Lung microvascular endothelial cell (primary cell): ENCODE measurements around the gene PTPRD. TPM values are rescaled to one million over a fixed set of nuclear protein-coding genes. Genes with fewer than 3 reads are reported as not detected.
"Not testable (repeated sequence)": the region's sequence is repeated elsewhere in the genome, so short reads cannot be mapped to it uniquely, and the experiment has no call there.

Experiments used
- DNase-seq, 2 donors: peaks; one replicate each; pipeline versions ENCODE4 v3.0.0 to v3.0.0-alpha.2; 2010; ENCODE audit warnings: low read depth in 2 of 2
- total RNA-seq: library from RNA; depleted of rRNA; stranded (reverse); fragments of >200 nt; gene quantifications from 2 replicates; pipeline ENCODE4 v1.2.1, GENCODE V29; 2014

Gene PTPRD
- total RNA-seq, 1 donor from 2014 or later, result 1.2 TPM

DNA sequence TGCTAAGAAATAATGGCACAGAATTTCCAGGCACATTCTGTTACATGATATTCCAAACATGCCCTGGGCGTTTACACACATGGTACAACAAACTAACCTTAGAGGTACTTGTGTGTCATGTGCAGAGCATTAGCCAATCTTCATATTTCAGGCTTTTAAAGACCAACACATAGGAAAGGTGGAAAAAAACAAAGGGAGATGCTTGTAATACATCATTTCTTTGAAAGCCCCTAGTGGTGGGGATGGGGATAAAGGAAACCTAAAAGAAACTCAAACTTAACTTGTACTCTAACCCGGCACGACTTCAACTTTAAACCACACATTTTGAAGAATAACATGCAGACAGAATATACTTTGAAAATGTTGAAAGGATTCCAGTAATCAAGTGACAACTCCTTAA is 133.6 kb downstream of the PTPRD start:
- no peak for DNase-seq

DNA sequence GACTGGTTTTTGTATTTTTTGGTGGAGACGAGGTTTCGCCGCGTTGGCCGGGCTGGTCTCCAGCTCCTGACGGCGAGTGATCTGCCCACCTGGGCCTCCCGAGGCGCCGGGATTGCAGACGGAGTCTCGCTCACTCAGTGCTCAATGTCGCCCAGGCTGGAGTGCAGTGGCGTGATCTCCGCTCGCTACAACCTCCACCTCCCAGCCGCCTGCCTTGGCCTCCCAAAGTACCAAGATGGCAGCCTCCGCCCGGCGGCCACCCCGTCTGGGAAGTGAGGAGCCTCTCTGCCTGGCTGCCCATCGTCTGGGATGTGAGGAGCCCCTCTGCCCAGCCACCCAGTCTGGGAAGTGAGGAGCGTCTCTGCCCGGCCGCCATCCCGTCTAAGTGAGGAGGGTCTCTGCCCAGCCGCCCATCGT is 163.6 kb downstream of the PTPRD start:
- not testable (repeated sequence) for DNase-seq

DNA sequence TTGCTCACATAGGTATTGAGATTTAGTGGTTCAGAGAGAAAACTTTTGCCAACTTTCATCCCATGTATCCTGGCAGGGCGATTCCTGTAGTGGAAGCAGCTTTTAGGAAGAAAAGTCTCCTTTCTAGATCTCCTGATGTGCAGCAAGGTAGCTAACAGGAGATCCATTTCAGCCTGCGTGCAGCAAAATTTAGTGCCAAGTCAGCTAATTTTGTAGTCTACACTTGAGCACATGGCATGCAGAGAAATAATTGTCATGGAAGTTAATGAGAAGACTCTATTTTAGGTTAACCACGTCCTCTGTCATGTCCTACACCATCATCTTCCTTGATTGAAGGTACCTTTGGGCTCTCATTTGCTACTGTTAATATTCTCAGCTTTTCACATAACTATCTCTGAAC is 165.8 kb downstream of the PTPRD start:
- no peak for DNase-seq

DNA sequence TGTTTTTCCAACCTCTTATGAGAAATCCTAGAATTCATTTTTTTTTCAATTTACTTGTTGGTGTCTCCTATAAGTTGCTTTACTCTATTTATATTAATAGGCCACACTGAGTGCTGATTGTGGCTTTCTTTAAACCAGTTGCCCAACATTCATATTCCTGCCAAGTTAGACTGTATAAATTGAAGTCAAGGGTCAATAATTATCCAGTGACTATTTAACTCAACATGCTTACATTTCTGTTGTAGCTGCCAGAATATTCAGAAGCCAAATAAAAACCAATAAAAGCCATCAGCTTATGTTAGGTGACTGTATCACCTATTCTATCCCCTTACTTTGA is 169.0 kb downstream of the PTPRD start:
- DNase-seq, result no peak

DNA sequence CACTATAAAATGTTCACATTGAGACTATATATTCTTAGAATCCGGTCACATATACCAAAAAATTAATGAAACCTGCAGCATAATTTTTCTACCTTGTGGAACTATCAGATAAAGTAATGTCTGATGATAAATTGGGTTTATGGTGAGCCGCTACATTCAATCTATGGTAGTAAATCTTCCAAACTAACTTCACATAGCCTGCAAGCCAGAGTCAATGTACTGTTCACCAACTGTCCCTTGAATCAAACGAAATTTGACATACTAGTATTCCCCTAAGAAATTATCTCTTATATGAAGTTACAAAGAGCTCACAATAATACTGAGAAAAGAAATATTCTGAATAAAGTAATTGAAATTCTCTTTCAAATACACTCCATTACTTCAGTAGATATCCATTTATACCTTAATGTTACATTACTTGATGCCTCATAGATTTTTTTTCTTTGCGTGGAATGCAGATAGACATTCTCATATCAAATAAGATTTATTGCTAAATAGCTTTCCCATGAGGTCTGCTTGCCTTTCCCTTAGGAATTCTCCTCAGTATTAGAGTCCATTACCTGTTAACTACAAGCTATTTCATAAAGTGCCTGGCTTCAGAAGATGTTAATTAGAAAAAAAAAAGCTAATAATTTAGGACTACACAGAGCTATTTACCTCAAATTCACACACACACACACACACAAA is 169.5 kb downstream of the PTPRD start:
- no peak for DNase-seq

DNA sequence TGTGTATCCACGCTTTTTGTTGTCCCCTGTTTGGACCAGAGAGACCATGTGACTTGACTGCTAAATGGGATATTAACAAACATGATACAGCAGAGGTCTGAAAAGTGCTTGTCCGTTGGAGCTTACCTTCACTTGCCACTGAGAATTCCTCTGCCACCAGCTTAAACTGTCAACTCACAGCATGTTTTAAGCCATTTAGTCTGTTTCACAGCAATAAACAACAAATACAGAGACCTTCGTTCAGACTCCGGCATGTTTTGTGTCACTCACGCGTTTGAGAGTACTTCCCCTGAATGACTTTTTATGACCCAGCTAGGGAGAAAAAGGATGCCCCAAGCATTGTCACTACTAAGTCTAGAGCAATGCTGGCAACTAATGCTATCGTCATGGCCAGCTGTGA is 173.8 kb downstream of the PTPRD start:
- no peak for DNase-seq

DNA sequence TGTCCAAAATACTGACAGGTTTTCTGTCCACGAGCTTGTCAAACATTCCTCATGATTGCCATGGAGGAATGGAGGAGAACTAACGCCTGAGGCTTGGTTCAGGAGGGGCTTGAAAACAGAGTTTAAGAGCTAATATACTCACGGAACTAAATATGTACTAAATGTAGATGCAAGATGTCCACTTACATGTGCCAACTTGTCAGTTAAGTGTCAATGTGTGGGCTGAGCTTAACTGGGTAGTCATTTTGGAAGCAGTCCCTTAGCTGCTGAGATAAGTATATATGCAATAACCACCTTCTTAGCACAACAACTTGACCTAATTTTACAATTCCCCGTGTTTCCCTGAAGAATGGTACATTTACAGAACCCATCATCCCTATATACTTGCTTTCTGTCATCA is 176.0 kb downstream of the PTPRD start:
- DNase-seq, result no peak

DNA sequence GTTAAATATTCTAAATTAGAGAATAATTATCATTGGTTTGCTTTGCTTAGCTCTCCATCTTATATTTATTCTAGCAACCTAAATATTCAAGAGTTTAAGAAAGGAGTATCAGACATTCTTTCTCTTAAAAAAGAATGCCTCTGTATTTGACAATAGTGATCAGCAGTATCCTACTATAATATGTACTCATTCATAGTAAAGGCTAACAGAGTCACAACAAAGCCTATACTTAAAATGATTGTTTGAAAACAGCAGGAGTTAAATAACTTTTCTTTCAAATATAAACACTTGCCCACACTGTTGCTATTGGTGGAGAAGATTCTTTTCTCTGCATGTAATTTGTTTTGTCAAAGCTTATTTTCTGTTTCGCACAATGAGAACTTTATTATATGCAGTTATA is 178.4 kb downstream of the PTPRD start:
- DNase-seq, result no peak

DNA sequence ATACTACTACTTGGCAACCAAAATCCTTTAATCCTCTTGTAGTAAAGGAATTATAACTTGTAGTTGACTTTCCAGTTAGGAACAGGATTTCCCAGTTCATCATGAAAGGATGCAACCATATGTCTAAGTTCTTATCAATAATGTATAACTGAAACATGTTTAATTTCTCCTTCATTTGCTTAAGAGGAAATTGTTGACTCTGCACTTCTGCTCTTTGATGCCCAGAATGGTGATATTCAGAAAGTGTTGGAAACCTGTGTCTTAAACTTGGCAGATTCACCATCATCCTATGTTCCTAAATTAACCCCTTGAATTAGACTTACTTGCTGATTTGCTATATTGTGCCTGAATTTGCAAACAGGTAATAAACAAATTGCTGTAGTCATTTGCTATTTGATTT is 201.5 kb downstream of the PTPRD start:
- DNase-seq, result no peak

DNA sequence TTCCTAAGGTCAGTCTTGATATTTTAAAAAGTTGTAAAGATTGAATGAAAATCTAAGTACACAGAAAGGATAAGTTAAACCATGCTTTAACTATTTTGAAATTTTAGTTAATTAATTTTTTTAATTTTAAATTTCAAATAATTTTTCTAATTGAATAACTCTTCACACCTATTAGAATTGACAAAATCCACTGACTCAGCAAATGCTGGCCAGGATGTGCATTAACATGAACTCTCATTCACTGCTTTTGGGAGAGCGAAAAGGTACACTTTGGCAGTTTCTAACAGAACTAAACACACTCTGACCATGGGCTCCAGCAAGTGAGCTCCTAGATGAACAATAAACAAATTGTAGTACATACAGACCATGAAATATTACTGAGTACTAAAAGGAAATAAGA is 209.5 kb downstream of the PTPRD start:
- no peak for DNase-seq

DNA sequence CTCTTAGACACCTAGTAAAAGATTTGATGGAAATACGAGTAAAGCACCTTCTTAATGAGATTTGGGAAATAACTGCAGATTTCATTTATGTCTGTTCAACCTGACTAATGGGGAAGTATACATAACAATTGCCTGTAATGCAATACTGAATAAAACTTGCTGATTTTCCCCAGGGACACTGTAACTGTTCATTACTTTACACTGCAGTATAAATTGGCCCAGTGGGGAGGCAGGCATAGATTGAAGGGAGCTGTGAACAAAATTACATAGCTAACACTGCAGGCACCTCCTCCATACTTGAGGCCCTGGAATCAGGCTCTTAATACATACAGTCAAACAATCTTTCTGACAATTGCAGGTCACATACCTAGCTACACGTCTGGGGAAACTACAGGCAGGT is 216.2 kb downstream of the PTPRD start:
- DNase-seq, result no peak

DNA sequence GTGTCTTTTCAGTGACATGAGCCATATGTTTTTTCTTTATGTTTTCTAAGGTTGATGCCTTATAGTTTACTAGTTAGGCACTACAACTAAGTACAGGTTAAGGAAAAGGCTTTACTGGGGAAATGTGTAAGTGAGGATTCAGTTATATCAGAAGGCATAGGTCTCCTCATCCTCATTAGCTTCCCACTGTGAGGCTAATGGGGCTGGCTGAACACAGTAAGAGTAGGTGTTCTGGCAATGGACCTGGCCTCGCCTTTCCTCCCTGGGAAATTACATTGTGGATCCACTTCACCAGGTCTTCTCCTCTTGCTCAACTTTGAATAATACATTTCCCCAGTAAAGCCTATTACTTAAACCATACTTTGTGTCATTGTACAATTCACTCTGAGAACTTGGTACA is 225.5 kb downstream of the PTPRD start:
- no peak for DNase-seq

DNA sequence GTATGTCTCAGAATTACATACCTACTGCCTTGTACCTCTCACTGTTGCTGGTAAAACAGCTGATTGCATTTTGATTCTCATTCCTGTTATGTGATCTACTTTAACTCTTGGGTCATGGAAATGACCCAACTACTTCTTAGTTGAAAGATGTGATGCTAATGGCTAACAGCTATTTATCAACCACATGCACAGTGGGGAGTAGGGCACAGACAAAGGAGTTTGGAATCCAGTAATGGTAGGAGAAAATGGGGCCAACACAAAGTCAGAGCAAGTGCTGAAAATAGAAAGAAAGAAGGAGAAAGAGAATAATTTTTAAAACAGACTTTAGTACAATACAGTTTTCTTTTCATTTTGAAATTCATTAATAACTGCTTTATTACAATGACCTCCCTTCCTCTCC is 241.0 kb downstream of the PTPRD start:
- DNase-seq, result no peak

DNA sequence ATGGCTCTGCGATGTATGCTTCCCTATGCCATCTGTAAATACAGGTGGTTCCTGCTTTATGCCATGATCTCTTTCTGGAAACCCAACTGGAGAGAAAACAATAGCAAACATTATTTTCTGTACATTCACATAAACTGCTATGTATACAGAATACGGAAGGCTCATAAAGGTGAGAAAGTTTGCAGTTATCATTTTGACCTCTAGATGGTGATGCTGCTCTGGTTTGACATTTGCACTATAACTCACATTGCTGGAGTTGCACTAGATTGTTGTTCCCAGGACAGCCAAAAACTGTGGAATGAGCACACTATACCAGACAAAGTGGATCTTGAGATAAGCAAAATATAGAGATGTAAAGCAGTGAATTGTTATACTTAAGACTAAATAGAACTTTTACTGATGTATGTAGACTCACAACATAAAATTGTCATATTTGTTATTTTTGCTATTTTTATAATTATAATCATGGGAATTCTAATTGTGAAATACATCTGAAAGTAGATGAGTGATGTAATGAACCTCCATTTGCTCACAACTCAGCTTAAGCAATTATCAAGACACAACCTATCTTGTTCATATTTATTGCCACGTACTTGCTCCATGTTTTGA is 246.5 kb downstream of the PTPRD start:
- peak; percentile 31 to 50 for DNase-seq

DNA sequence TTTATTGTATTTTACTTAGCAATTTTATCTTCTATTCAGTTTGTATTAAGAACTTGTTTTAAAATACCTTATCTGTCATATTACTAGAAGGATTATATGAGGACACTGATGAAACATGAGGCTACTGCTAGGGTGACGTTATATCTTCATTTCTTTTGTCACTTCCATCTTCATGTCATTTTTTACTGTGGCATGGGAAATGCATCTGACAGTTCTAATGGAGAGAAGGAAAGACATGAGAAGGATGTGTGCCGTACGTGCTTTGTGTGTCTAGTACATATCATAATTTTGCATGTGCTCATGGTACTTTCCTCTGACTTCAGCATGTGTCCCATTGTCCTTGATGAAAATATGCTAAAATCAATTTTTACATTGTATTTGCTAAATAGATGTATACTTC is 258.2 kb downstream of the PTPRD start:
- no peak for DNase-seq

DNA sequence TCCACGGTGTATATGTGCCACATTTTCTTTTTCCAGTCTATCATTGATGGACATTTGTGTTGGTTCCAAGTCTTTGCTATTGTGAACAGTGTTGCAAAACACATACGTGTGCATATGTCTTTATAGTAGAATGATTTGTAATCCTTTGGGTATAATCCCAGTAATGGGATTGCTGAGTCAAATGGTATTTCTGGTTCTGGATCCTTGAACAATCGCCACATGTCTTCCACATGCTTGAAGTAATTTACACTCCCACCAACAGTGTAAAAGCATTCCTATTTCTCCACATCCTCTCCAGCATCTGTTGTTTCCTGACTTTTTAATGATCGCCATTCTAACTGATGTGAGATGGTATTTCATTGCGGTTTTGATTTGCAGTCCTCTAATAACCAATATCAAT is 267.2 kb downstream of the PTPRD start:
- not testable (repeated sequence) for DNase-seq

DNA sequence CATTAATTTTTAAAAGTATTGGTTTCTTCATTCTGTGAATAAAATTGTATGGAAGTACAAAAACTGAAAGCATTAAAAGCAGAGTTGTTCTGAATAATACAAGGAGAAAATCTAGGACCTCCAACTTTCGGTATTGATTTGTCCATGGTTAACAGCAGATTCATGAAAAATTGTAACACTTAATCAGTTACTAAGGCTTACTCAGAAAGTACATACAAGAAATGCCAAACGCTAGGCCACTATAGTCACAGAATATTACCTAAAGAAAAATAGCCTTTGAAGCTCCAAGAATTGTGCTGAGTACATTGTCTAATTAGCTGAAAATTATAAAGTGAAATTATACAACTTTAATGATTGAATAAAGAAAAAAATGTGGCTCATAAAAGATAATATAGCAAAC is 271.7 kb downstream of the PTPRD start:
- DNase-seq, result no peak

DNA sequence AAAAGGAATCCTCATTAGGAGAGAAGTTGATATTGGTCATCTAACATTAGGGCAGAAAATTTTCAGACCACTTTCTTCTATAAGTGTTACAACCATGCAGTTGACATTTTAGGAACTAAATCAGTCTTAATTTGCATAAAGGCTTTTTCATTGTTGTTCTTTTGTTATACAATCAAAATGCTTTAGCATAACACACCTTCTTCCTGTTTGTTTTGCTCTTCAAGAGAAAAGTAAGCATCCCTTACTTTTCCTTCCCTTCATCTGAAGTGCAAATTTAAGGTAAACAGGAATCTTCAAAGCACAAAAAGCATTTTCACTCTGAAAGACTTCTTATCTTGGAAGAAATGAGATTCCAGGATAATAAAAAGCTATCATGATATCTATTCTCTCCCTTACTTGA is 273.6 kb downstream of the PTPRD start:
- DNase-seq, result no peak

DNA sequence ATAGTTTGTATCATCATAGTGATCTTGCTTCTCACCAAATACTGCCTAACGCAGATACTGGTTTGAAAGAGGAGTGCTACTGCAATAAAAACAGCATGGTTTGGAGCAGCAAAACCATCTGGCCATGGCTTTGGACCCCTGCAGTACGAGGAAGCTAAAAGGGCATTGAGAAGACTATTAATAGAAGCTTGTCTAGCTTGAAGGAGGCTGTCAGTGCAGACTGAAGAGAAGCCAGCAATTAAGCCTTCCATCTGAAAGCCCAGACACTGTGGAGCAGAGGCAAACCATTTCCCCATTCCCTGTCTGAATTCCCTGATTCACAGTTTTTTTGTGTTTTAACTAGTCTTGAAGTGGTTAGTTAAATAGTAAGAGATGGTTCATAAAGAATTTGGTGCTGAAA is 281.6 kb downstream of the PTPRD start:
- no peak for DNase-seq

DNA sequence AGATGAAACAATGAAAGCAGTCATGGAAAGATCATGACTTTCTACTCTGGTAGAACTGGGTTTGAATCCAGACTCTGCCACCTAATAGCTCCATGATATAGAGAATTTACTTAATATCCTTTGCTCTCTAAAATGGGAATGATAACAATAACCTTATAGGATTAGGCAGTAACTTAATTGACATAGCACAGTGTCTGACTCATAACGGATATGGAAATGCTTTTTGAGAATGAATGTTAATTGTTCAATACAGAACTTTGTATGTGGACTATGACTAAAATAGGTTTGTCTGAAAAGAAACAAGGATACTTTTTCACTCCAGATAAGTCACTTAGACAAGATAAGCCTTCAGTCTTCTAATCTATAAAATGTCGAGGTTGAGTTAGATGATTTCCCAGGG is 330.7 kb downstream of the PTPRD start:
- DNase-seq, result no peak

DNA sequence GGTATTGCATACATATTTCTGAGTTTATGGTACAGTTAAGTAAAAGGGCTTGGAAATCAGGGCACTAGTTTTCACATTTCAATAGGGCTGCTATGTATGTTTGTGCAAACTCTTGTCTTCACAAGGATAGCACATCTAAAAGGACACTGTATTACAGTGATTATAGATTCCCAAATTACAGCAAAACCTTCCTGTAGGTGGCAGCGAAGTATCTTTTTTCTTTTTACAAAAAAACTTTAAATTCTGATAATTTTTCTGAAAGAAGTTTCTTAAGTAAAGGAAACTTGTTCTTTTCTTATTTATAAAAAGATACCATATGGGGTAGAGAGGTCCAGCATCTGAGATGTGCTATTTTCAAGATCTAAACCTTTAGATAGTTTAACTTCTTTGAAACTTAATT is 337.8 kb downstream of the PTPRD start:
- peak in 1 of 2 donors; percentile 15 for DNase-seq

DNA sequence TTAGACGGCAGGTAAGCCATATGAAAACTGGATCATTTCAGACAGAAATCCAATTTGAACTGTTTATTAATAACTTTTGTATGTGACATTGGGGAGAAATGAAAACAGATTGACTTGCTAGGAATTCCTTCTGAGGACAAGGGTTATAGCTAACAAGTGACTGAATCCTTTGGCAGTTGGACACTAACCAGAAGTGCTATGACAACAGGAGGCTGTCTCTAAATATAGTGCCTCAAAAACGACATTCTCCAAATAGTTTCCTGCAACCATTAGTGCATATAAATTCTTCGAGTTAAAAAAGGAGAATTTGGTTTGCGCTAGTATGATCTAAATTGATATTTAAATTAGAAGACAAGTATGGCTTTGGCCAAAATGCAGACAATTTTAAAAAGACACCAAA is 338.6 kb downstream of the PTPRD start:
- peak; percentile 7 to 49 for DNase-seq

DNA sequence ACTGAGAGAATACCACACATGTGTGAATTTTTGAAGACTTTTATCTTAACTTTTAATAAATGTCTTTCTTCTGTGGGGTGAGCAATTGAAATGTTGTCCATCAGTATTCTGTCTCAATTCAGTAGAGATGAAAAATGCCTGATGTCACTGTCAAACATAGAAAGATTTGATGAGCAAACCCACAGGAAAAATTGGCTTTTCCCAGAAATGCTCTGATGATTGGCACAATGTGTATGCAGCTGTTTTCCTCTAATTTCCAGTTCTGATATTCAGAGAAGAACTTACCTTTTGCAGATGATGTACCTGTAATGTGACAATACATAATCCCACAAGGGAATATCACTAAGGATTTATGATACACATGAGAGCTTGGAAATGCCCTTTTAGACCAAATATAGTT is 340.0 kb downstream of the PTPRD start:
- no peak for DNase-seq
